NK-92 treated with Interleukin-12 subunit alpha and Interleukin-12 subunit beta, amount 100 ng/mL, for 24 hours (cell line): Measurements from ENCODE around the gene REEP1.

Experiments used
- DNase-seq: peaks from one replicate; lab custom pipeline; 2025; lab: John Stamatoyannopoulos, UW

The REEP1 gene

DNA sequence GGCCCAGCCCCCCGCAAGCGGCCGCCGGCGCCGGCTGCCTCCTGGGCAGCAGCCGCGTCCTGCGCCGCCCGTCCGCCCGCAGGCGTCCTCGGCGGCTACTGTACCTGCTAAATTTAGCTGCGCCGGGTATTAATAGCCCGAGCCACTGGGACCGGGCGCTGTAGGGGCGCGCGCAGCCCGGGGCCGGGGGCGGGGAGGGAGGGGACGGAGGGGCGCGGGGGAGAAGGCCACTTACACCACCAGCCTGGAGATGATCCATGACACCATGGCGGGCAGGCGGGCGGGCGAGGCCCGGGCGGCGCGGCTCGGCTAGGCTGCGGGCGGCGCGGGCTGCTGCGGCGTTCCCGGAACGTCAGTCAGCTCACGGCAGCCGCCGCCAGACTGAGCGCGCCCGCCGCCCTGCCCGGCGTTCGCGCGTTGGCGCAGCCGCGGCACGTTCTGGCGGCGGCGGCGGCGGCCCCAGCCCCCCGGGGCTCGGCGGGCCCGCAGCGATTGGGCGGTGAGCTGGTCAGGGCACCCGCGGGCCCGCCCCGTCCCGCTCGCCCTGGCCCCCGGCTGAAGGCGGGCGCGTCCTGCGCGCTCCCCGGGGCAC is at the start of gene REEP1:
Gene REEP1 (minus strand): TSS at position 383 of the 592 bp plus-strand sequence. CDS start 116 bp downstream, at position 267.
- DNase-seq, result no peak

- no peak for DNase-seq
Observed at GRCh38 chr2:86383844-86384243, 46.4 kb upstream of the REEP1 start.

GRCh38 chr2:86382698-86383097 is 45.3 kb upstream of the REEP1 start:
- DNase-seq, result no peak

DNA sequence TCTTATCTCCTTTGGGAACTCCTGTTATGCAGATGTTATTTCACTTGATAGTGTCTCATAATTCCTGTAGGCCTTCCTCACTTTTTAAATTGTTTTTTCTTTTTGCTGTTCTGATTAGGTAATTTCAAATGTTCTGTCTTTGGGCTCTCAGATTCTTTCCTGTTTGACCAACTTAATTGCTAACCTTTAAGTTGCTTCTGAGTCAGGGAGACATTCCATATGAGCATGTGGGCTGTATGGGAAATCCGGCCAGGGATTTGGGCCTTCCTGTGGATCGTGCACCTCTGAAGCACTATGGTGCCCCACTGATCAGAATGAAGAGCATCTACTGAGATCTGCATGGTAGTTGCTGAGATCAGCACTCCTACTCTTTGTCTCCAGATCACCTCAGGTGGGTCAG is 44.7 kb upstream of the REEP1 start:
- DNase-seq, result no peak

DNA sequence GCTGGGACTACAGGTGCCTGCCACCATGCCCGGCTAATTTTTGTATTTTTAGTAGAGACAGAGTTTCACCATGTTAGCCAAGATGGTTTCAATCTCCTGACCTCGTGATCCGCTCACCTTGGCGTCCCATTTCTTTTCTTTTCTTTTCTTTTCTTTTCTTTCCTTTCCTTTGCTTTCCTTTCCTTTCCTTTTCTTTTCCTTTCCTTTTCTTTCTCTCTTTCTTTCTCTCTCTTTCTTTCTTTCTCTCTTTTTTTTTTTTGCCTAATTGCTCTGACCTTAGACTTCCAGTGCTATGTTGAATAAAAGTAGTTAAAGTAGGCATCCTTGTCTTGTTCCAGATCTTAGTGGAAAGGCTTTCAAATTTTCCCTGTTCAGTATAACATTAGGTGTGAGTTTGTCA is 41.0 kb upstream of the REEP1 start:
- no peak for DNase-seq

DNA sequence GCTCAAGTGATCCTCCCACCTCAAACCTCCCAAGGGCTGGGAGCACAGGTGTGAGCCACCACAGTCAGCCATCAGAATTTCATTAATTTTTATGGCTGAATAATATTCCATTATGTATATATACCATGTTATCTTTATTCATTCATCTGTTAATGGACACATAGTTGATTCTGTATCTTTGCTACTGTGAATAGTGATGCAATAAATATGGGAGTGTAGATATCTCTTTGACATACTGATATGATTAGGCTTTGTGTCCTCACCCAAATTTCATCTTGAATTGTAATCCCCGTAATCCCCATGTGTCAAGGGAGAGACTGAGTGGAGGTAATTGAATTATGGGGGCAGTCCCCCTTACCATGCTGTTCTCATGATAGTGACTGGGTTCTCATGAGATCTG is 38.2 kb upstream of the REEP1 start:
- no peak for DNase-seq

GRCh38 chr2:86372641-86373502 is 35.4 kb upstream of the REEP1 start:
- DNase-seq, result no peak

GRCh38 chr2:86372133-86372532 is 34.7 kb upstream of the REEP1 start:
- DNase-seq, result no peak

DNA sequence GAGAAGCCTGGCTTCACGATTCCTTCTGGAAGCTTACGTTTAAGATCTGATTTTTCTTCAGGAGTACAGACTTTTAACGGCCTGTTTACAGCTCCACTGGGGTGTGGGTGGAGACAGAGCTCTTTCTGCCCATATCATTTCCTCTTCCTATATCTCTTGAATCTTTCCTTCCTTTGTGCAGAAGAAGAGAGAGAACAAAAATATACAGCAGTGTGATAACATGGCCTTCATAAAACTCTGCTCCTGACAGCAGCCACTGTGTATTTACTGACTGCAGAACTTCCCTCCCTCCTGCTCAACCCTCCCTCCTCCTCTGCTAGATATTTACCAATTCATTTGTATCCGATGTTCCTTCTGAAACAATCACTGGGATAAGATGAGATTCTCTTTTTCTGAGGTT is 34.1 kb upstream of the REEP1 start:
- no peak for DNase-seq

- DNase-seq, result no peak
Observed at GRCh38 chr2:86370579-86370978, 33.2 kb upstream of the REEP1 start.

DNA sequence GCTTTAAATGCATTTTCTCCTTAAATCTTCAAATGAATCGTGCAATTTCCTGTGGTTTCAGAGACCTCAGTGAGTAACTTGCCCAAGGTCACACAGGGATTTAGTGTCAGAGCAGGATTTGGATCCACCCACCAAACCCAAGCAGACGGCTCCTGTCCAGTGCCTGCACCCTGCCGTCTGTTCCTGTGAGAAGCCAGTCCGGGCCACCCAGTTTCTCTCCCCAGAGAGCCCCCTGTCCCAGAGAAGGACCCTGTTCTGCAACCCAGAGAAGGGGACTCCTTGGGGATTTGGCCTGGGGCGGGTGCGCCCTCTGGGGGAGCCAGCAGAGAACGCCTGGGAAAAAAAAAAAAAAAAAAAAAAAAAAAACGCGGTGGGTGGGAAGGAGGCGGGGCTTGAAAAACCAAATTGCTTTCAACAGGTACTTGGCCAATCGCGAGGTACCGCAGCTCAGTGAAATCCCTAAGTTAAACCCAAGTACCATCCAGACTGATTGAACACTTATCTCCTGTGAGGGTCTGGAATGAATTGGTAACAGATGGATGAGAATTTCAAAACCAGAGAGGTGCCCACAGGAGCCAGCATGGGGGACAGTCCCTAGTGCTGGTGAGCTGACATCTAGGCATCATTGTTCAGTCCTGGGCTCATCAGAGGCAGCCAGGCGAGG is 30.9 kb upstream of the REEP1 start:
- DNase-seq, result no peak

GRCh38 chr2:86367499-86367777 is 30.0 kb upstream of the REEP1 start:
- DNase-seq, result no peak

DNA sequence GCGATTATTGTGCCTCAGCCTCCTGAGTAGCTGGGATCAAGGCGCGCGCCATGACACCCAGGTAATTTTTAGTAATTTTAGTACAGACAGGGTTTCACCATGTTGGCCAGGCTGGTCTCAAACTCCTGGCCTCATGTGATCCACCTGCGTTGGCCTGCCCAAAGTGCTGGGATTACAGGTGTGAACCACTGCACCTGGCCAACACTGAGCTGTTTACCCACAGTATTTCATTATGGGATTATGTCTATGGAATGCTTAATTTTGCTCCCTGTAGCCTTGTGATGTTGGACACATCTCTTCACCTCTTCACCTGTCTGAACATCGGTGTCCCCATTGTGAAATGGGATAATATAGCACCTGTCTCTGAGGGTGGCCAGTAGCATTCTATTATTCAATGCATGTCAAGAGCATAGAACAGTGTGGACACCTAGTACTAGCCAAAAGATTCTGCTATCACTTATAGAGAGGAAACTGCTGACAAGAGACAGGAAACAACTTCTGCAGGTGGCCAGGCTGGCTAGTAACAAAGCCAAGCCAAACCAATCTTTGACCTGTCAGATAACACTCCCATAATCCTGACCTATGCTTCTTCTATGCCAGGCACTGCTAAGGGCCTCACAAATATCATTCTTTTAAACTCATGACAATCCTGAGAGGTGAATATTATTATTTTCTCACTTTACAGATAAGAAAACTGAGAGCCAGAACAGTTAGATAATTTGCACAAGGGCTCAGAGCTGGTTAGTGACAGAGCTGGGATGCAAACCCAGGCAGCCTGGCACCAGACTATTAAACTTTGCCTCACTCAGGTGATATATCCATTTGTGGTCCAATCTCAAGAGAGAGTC is 29.4 kb upstream of the REEP1 start:
- no peak for DNase-seq

DNA sequence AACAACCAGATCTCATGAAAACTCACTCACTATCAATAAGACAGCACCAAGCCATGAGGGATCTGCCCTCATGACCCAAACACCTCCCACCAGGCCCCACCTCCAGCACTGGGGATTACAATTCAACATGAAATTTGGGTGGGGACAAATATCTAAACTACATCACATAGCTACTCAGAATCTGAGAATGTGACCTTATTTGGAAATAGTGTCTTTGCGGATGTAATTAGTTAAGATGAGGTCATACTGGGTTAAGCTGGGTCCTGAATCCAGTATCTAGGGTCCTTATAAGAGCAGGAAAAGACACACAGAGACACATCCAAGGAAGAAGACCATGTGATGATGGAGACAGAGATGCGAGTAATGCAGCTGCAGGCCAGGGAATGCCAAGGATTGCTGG is 27.5 kb upstream of the REEP1 start:
- no peak for DNase-seq

- no peak for DNase-seq
Observed at GRCh38 chr2:86360776-86361175, 23.4 kb upstream of the REEP1 start.

- DNase-seq, result no peak
Observed at GRCh38 chr2:86358957-86359356, 21.5 kb upstream of the REEP1 start.

DNA sequence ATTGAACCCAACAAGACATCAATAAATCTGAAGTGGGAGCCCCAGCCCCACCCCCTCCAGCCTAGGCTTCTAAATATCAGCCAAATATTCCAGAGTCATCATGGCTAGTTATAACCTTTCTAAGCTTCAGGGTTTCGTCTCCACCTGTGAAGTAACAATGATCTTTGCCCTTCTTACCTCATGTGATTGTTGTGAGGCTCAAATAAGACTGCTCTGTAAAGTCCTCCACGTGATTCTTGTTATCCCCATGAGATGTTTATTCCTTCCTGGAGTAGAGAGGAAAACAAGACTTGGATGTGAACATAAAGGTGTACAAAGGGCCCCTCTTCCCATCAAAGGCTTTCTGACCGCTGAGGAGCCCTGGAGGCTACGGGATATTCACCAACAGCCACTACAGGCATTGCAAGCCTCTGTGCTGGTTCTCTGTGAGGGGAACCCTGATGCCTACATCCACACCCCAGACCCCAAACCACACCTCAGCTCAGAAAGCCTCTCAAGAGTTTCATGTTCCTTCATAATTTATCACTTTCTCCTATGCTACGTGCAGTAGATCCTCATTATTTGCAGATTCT is 20.1 kb upstream of the REEP1 start:
- no peak for DNase-seq

DNA sequence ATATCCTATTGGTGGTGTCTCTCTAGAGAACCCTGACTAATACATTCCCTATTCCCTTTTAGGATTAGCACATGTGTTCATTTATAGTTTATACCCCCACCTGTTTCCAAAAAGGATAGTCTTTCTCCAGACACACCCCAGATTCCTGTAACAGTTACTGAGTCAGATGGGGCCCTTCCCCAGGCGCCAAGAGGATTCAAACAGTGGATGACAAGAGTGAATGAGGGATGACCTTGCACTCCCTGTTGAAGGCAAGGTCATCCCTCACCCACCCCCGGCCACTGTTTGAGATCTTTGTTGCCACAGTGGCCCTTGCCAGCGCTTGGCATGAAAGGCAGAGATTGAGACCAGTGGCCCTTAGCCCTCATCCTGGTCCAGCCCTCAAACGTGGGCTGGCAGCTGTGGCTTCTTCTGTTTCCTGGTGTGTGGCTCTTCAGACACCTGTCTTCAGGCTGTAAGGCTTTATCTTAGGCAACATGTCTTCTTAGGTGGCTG is 15.3 kb upstream of the REEP1 start:
- DNase-seq, result no peak

DNA sequence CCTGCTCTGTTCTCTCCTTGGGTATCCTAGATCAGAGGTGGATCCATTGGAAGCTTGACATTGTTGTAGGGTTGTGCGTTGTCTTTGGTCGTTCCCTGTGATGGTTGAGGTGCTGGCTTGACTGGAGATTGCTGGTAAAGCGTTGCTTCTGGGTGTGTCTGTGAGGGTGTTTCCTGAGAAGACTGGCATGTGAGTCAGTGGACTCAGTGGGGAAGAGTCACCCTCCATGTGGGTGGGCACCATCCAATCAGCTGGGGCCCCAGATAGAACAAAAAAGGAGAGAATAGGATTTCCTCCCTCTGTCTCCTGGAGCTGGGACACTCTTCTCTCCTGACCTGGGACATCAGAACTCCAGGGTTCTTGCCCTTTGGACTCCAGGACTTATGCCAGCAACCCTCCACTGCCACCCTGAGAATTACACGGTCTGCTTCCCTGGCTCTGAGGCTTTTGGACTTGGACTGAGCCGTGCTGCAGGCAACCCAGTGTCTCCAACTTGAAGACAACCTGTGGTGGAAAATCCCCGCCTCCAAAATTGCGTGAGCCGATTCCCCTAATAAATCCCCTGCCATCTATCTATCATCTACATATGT is 14.8 kb upstream of the REEP1 start:
- no peak for DNase-seq

DNA sequence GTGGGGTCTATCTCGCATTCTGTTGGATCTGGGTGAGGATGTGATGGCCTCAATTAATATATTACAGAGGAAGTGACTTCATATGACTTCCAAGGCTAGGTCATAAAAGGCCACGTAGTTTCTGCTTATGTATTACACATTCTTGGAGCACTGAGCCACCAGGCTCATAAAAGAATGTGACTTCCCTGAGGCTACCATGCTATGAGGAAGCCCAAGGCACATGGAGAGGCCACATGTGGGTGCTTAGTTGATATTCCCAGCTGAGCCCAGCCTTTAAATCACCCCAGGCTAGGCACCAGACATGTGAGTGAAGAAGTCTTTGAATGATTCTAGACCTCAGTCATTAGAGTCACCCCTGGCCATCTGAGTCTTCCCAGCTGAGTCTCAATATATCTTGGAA is 13.3 kb upstream of the REEP1 start:
- no peak for DNase-seq

DNA sequence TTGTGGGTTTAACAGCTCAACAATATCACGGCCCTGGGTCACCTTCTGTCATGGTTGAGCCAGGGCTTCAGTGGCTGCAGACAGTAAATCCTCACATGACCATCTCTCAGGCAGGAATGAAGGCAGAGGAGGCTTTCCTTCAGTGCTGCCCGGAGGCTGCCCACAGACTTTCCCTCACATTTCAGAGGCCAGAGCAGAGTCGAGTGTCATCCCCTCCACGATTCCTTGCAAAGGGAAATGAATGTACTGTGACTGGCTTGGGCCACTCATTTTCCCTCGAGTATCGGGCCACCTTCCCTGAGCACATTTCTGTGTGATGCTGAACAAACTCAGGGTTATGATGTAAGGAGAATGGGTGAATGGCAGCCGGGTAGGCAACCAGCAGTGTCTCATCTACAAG is 10.0 kb upstream of the REEP1 start:
- DNase-seq, result no peak
